Stromal cell of bone marrow (primary cell): ENCODE results near the gene HEXIM1.

ENCODE experiments used
- DNase-seq: peaks from one replicate; pipeline ENCODE4 v3.0.0-alpha.2; 2012; ENCODE audit warnings: low read depth

HEXIM1 gene

GRCh38 chr17:45172232-45172540, 23.9 kb downstream of the HEXIM1 start:
- DNase-seq, result no peak

GRCh38 chr17:45172541-45173286, 24.4 kb downstream of the HEXIM1 start:
- peak; percentile 53 for DNase-seq

GRCh38 chr17:45175759-45176115, 27.5 kb downstream of the HEXIM1 start:
- no peak for DNase-seq

- DNase-seq, result no peak
These were observed 29.3 kb downstream of the HEXIM1 start for GRCh38 chr17:45177563-45177962.

- no peak for DNase-seq
These were observed 35.9 kb downstream of the HEXIM1 start for GRCh38 chr17:45184144-45184543.

- DNase-seq, result no peak
These were observed 38.6 kb downstream of the HEXIM1 start for GRCh38 chr17:45186801-45187354.

- no peak for DNase-seq
These were observed 40.7 kb downstream of the HEXIM1 start for GRCh38 chr17:45189009-45189408.

GRCh38 chr17:45190503-45191255, 42.4 kb downstream of the HEXIM1 start:
- DNase-seq, result no peak

GRCh38 chr17:45195424-45195823, 47.1 kb downstream of the HEXIM1 start:
- DNase-seq, result no peak

GRCh38 chr17:45197108-45197507, 48.8 kb downstream of the HEXIM1 start:
- DNase-seq, result no peak

- DNase-seq, result peak; percentile 76
These were observed 49.5 kb downstream of the HEXIM1 start for GRCh38 chr17:45197555-45198334.

GRCh38 chr17:45200701-45201100, 52.4 kb downstream of the HEXIM1 start:
- peak; percentile 75 for DNase-seq

- no peak for DNase-seq
These were observed 53.2 kb downstream of the HEXIM1 start for GRCh38 chr17:45201457-45201856.
